NT2/D1 (cell line): Measurements from ENCODE around the gene CDC20.

Experiments used
- SUZ12 ChIP-seq: IDR thresholded peaks from 2 replicates; pipeline ENCODE4 v1.6.1; 2011; ENCODE audit not compliant: insufficient read length, insufficient read depth; ENCODE audit errors: extremely low read depth
- ZNF274 ChIP-seq: IDR thresholded peaks from 2 replicates; pipeline ENCODE4 v1.6.1; 2011; ENCODE audit warnings: mild to moderate bottlenecking, low read depth, low read length

- TF ChIP-seq ZNF274 (no peak), SUZ12 (no peak)
Observed at GRCh38 chr1:43354471-43354870, 4.3 kb upstream of the CDC20 start.
